RPMI7951 (cell line): ENCODE data around the gene PFDN2. TPM values are rescaled to one million over a fixed set of nuclear protein-coding genes. Genes with fewer than 3 reads are reported as not detected.
A peak's percentile ranks its signal among the peaks of the same experiment; 100 is the strongest.

Source experiments
- DNase-seq: peaks from one replicate; pipeline ENCODE4 v3.0.0-alpha.2; 2012; ENCODE audit warnings: low read depth
- total RNA-seq: library from RNA; depleted of rRNA; stranded (reverse); fragments of >200 nt; shearing (Covaris generic); gene quantifications from 2 replicates; pipeline ENCODE4 v1.2.3, GENCODE V29; 2014

PFDN2 gene
- total RNA-seq, 1 experiment from 2014 or later = 94.4 TPM

GRCh38 chr1:161099090-161099802, 18.6 kb downstream of the PFDN2 start:
- DNase-seq = no peak

DNA sequence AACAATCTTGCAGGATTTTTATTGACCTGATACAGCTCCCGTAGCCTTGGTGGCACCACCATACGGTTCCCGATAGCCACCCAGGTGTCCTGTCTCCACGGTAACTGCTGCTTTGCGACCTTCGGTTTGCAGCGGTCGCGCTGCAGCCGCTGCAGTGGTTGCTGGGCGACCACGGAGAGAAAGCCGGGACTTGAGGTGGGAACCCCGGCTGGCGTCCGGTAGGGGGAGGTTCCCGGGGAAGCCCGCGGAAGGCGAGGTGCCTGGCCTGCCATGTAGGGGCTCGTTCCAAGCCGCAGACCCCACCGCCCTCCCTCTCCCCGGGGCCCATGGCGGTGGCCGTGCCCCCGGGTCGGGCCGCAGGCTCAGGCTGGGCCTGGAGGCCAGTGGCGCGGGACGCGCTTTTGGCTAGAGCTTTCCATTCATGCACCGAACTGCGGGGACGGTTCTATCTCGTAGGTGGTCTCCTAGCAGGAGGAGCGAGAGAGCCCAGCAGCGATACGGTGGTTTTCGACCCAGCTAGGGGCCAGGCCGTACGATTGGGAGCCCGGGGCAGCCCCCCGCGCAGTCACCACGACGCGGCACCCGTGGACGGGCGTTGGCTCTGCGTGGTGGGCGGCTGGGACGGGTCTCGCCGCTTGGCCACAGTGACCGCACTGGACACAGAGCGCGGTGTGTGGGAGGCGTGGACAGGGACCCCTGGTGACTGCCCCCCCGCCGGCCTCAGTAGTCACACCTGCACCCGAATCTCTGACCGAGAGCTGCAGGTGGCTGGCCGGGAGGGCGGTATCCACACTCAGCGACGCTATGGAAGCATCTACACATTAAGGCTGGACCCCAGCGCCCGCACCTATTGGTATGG, 19.4 kb downstream of the PFDN2 start, which contains the start of gene KLHDC9:
Gene KLHDC9, plus strand, starts transcription at position 152 of the 859 bp plus-strand sequence. Its CDS starts 175 bp downstream, at position 327.
- DNase-seq = no peak

- DNase-seq = peak; percentile 53
These were observed 21.3 kb downstream of the PFDN2 start for GRCh38 chr1:161096530-161096929.

GRCh38 chr1:161096015-161096414, 21.8 kb downstream of the PFDN2 start:
- no peak for DNase-seq

DNA sequence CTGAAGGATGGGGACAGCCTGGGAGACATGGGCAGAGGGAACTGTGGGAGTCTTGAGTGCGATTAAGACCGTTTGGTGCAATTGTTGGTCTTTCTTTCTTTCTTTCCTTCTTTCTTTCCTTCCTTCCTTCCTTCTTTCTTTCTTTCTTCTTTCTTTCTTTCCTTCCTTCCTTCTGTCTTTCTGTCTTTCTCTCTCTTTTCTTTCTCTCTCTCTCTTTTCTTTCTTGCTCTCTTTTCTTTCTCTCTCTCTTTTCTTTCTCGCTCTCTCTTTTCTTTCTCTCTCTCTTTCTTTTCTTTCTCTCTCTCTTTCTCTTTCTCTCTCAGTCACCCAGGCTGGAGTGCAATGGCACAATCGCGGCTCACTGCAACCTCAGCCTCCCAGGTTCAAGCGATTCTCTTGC, 22.6 kb downstream of the PFDN2 start:
- DNase-seq = no peak

DNA sequence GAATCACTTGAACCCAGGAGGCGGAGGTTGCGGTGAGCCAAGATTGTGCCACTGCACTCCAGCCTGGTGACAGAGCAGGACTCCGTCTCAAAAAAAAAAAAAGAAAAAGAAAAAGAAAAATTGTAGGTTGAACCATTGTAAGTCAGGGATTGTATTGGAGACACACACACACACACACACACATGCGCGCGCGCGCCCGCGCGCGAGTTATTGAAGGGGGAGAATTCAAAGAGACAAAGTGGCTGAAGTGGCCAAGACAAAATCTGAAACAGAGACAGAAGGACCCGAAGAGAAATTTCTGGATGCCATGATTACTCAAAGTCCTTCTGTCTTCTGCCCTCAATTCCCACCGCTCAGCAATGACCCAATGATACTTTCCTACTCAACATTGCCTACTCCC, 23.4 kb downstream of the PFDN2 start:
- no peak for DNase-seq

GRCh38 chr1:161092621-161093028, 25.2 kb downstream of the PFDN2 start:
- peak; percentile 40 for DNase-seq

- no peak for DNase-seq
These were observed 25.9 kb downstream of the PFDN2 start for GRCh38 chr1:161091796-161092507.

DNA sequence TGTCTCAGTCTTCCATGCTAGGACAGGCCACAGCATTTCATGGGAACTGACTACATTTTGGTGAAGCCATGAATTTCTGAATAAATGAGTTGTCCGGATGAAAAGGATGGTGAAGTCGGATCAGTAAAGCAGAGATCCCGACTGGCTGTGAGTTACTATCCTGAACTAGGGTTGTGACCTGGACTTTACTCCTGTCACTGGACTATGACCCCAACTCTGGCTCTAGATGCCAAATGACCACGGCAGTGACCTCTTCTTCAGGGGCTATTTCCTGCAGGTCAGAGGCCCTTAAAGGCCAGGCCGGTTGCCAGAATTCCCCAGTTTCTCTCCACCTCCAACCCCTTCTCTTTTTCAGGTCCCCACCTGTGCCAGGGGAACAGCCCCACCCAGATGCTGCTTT, 26.7 kb downstream of the PFDN2 start:
- no peak for DNase-seq

DNA sequence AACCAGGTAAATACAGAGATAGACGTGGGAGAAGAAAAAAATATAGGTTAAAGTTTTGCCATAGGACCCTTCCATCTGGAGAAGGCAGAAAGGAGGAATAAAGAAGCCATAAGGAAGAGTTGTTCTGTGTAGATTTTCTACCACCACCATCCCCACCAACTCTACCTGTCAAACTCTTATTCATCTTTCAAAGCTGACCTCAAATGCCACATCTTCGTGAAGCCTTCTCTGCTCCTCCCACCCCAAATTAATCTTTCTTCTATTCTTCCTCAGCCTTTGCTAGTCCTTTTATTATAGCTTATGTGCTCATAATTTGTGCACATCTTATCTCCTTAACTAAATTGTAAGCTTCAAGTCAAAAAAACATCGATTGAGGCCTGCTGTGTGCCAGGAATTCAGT, 27.2 kb downstream of the PFDN2 start:
- DNase-seq = no peak

DNA sequence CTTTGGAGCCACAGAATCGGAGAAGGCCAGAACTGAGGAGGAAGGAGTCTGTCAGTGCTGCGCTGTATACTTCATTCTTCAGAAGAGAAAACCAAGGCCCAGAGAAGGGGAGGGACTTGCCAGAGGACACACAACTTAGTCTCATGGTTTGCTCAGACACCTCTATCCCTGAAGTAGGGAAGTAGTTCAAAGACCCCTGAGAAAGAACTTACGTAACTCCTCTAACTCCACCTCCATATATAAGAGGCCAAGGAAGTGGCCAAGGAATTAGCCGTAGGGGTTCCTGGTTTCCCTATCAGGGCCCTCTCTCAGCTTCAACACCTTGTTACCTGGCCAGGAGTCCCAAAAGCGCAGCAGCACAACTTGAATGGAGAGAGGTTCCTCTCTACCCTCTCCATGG, 27.9 kb downstream of the PFDN2 start:
- no peak for DNase-seq

- DNase-seq = no peak
These were observed 28.4 kb downstream of the PFDN2 start, which contains the start of gene NECTIN4 for GRCh38 chr1:161089251-161089924. Gene NECTIN4, minus strand, starts transcription at chr1:161089558. Its CDS starts 262 bp downstream, at chr1:161089296.

DNA sequence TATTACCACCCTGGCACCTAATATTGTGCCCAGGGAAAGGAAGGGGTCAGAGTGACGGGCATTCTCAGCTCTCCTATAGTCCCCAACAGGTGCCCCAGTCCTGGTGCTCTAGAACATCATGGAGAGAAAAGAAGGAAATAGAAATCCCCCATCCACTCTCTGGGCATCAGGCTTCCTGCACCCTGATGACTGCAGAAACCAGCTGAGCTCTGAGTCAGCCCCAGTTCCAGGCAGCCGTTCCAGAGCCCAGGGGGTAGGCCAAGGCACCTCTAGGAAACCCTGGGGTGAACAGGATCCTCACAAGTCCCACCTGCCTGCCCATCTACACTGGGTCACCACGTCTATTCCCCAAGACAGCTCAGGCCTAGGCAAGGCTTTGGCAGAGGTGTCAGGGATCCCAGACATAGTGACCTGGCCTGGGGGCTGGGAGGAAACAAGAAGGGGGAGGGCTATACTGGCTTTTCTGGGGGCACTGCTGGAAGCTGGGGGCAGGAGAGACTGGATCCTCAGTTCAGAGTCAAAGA, 29.2 kb downstream of the PFDN2 start:
- DNase-seq = no peak

DNA sequence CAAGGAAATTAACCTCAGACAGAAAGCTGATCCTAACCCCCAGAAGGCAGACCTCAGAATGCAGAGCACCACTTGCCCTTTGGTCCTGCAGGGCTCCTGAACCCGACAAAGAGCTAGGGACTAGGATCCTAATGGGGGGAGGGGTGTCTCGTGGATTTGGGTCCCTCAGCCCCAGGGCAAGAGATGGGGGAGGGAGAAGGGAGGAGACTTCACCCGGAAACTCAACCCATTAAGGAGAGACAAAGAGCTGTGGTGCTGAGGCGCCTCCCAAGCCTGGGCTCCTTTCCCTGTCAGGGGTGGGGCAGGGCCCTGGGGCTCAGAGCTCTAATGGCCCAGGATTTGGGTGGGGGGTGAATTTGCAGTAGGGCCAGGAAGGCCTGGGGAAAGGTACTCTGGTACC, 31.4 kb downstream of the PFDN2 start:
- no peak for DNase-seq

GRCh38 chr1:161085165-161085564, 32.7 kb downstream of the PFDN2 start:
- peak; percentile 63 for DNase-seq

DNA sequence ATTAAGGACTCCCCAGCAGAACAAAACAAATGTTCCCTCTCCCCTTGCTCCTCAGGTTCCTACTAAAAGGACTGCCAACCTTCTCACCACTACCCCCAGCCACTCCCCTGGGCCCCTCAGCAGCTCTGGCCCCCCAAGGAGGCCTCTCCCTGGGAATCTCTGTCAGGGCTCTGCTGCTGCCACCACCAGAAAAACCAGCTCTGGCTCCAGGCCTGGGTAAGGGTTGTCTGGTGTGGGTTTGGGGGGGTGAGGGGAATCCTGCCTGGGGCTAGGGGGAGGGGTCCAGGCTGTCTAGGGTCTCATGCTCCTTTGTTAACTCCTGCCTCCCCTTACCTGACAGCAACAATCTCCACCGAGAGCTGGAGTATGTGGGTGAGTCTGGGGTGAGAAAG, 33.2 kb downstream of the PFDN2 start:
- no peak for DNase-seq

DNA sequence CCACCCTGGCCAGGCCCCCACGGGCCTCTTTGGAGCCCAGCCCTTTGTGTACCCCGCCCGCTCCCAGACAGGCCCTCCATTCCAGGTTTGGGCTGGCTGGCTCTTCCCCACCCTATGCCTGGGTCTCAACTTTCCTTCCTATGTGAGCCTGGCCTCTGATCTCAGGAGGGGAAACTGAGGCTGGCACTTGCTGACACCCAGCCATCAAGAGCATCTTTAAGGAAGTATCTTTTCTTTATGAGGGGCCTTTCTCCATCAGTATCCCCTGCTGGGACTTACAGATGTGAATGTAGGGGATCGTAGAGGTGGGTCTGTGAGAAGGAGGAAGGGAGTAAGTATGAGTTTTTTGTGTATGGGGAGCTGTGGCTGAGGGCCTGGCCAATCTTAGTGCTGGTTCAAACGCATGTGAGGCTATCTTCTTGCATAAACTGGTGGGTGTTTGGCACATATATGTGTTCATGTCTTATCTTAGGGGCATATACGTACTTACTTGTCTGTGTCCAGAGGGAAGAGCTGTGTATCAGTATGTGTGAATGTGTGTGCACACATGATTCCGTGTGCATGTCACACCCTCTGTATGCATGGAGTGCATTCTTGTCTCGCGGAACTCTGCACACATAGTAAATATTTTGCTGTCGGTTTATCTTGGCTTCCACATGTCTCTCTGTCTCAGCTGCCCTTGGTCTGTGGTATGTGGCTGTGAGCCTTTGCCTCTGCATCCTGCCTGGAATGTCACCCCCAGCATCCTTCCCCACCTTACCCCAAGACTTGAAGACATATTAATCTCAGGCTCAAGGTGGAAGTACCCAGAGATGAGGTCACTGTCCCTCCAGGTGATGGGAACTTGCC, 33.9 kb downstream of the PFDN2 start:
- DNase-seq = no peak

GRCh38 chr1:161082996-161083747, 34.7 kb downstream of the PFDN2 start:
- DNase-seq = peak; percentile 92

- no peak for DNase-seq
These were observed 35.4 kb downstream of the PFDN2 start for GRCh38 chr1:161082483-161082882.

DNA sequence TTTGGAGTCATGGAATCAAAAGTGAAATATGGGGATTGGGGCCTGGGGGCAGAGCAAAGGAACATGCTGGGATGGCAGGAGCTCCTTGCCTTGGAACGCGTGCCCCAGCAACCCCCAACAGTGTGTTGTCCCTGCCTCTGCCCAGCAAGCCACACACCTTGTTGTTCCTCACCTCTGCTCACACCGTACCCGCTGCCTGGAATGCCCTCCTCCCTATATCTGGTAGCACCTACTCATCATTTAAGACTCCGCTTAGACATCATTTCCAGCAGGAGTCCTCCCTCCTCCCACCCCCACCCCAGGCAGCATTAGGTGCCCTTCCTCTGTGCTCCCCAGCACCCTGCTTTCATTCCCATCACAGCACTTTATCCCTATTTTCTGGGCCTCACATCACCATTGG, 36.3 kb downstream of the PFDN2 start:
- DNase-seq = no peak
